Glutamatergic neuron (in vitro differentiated cells): ENCODE results near the gene FAM120AOS. TPM values are rescaled to one million over a fixed set of nuclear protein-coding genes. Genes with fewer than 3 reads are reported as not detected.

Experiments used
- DNase-seq: peaks from one replicate; pipeline ENCODE4 v3.0.0; 2022
- H3K27ac Mint-ChIP-seq: one replicate; pipeline ENCODE4 v1.8.0; 2020; ENCODE audit warnings: mild to moderate bottlenecking, mixed read lengths, inconsistent platforms; ENCODE audit not compliant: unreplicated experiment
- H3K27me3 Mint-ChIP-seq: one replicate; pipeline ENCODE4 v1.8.0; 2020; ENCODE audit warnings: mild to moderate bottlenecking, moderate library complexity, mixed read lengths, inconsistent platforms; ENCODE audit not compliant: unreplicated experiment
- H3K36me3 Mint-ChIP-seq: one replicate; pipeline ENCODE4 v1.8.0; 2020; ENCODE audit warnings: mild to moderate bottlenecking, mixed read lengths, inconsistent platforms; ENCODE audit not compliant: unreplicated experiment
- H3K4me1 Mint-ChIP-seq: one replicate; pipeline ENCODE4 v1.8.0; 2020; ENCODE audit warnings: mild to moderate bottlenecking, low read depth, mixed read lengths, inconsistent platforms; ENCODE audit not compliant: unreplicated experiment
- H3K4me3 Mint-ChIP-seq: one replicate; pipeline ENCODE4 v1.8.0; 2020; ENCODE audit warnings: mild to moderate bottlenecking, mixed read lengths, inconsistent platforms; ENCODE audit not compliant: unreplicated experiment
- H3K9me3 Mint-ChIP-seq: one replicate; pipeline ENCODE4 v1.8.0; 2020; ENCODE audit warnings: mild to moderate bottlenecking, moderate library complexity, mixed read lengths, inconsistent platforms; ENCODE audit not compliant: unreplicated experiment
- total RNA-seq: library from RNA; stranded (reverse); fragmentation: NEBNext Ultra II Directional; extraction: Animal tissue kit (Norgen Biotek cat#: 25700); gene quantifications from one replicate; pipeline ENCODE4 v1.2.1, GENCODE V29; 2021; ENCODE audit not compliant: unreplicated experiment
- TF ChIP-seq, protein P1 (sequence below): fragments of 200-600 bp; sonication (generic); IDR thresholded peaks from one replicate; pipeline ENCODE4 v1.5.0; 2021; ENCODE audit not compliant: partially characterized antibody, unreplicated experiment

The FAM120AOS gene
- total RNA-seq, 1 donor from 2014 or later = 24.2 TPM

DNA sequence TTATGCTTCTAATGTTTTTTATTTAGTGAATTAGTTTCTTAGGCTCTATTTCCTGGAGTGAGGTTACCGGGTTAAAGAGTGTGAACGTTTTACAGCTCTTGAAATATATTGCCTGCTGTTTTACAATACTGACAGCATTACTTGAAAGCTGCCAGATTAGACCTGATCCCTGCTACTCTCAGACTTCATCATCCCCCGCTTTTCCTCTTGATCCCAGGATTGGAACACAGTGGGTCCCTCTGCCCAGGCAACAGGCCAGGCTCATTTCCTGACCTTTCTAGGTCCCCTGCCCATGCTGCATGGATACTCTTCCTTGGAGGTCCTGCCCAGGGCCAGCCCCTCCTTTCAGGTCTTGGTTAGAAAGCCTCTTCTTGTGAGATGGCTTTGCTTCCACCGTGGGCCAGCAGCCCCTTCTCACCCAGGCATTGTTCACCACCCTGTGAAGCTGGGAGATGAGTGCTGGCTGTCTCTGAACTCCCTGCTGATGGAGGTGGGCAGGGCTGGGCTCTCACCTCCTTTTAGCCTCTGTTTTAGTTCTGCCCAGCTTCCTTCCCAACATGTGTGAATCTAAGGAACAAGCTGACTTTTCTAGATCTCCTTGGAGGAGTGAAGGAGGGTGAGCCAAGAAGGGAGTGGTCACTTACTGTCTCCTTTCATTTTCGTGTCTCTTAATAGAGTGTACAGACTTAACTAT is 15.5 kb upstream of the FAM120AOS start:
- Mint-ChIP-seq H3K27me3 (no peaks in the 10 kb centered on the region), H3K36me3 (no peaks in the 10 kb centered on the region), H3K4me3 (no peak overlapping the region), H3K9me3 (no peaks in the 10 kb centered on the region), H3K27ac (peak overlapping the region; percentile 65), H3K4me1 (peaks cover 14% of the 10 kb centered on the region)
- TF ChIP-seq, protein P1, sequence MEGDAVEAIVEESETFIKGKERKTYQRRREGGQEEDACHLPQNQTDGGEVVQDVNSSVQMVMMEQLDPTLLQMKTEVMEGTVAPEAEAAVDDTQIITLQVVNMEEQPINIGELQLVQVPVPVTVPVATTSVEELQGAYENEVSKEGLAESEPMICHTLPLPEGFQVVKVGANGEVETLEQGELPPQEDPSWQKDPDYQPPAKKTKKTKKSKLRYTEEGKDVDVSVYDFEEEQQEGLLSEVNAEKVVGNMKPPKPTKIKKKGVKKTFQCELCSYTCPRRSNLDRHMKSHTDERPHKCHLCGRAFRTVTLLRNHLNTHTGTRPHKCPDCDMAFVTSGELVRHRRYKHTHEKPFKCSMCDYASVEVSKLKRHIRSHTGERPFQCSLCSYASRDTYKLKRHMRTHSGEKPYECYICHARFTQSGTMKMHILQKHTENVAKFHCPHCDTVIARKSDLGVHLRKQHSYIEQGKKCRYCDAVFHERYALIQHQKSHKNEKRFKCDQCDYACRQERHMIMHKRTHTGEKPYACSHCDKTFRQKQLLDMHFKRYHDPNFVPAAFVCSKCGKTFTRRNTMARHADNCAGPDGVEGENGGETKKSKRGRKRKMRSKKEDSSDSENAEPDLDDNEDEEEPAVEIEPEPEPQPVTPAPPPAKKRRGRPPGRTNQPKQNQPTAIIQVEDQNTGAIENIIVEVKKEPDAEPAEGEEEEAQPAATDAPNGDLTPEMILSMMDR = no peak
- DNase-seq = no peak

DNA sequence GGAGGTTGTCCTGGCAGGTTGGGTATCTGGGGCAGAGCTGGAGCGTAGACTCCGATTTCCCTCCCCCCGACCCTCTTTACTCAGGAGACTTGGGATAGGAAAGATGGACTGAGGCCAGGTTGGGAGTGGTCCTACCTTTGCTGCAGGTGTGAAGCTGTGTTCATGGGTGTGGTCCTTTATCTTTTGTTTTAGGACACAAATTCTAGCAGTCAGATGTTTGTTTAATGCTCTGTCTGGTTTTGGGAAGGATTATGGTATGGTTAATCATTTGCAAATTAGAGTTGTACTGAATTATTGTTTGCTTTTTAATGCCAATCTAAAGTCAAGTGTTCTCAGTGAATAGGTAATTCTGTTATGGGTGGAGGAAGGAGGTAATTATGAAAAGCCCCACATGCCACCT is 14.1 kb upstream of the FAM120AOS start:
- TF ChIP-seq, protein P1 = no peak
- no peak for DNase-seq
- H3K27ac Mint-ChIP-seq = no peak overlapping the region
- peaks cover 15% of the 10 kb centered on the region for H3K4me1 Mint-ChIP-seq
- H3K36me3 Mint-ChIP-seq = no peaks in the 10 kb centered on the region
- H3K27me3 Mint-ChIP-seq = no peaks in the 10 kb centered on the region
- no peaks in the 10 kb centered on the region for H3K9me3 Mint-ChIP-seq
- no peak overlapping the region for H3K4me3 Mint-ChIP-seq

DNA sequence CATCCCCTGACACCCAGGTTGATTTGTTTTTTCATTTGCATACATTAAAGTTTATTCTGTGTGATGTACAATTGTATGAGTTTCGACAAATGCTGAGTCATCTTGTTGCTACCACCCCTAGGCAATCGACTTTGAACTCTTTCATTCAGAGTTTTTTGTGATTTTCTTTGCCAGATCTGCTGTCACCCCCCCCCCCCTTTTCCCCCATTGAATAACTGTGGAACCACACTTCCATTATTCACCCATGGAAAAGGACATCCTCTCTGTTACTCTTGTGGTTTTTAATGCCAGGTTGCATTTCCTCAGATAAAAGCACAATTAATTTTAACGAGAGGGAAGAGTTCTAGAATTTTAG is 13.7 kb upstream of the FAM120AOS start:
- H3K27ac Mint-ChIP-seq = no peak overlapping the region
- H3K9me3 Mint-ChIP-seq = no peaks in the 10 kb centered on the region
- H3K4me1 Mint-ChIP-seq = peaks cover 15% of the 10 kb centered on the region

DNA sequence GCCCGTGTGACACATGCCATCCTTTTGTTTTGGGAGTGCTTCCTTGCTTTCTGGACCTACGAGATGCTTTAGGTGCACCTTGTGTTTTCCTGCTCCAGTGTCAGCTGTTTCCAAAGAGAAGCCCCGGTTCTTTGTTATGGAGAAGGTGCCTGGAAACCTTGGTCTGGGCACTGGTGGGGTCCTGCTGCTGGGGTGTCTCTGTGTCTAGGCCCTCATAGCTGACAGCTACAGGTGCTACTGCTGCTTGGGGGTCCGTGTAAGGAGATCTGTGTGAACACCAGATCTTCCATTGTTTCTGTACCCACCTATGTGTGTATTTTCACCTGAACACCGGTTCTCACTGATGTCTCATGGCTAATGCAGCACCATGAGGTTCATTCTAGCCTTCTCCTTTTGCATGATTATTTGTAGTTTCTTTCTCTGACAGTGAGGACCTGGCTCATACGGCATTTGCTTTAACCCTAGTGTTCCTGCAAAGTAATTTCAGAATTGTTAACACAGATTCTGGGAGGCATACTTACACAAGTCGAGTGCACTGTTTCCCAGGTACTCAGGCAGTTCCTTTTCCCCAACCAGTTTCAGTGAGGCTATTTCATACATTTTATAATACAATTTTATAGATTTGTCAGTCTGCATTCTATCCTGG is 13.2 kb upstream of the FAM120AOS start:
- peaks cover 15% of the 10 kb centered on the region for H3K4me1 Mint-ChIP-seq

More for the DNA sequence above, 13.7 kb upstream of the FAM120AOS start:
- Mint-ChIP-seq H3K27me3 (no peaks in the 10 kb centered on the region), H3K4me3 (no peak overlapping the region), H3K36me3 (no peaks in the 10 kb centered on the region)
- DNase-seq = no peak
- TF ChIP-seq, protein P1 = no peak

More for the DNA sequence above, 13.2 kb upstream of the FAM120AOS start:
- Mint-ChIP-seq H3K27me3 (no peaks in the 10 kb centered on the region), H3K4me3 (no peak overlapping the region), H3K9me3 (no peaks in the 10 kb centered on the region), H3K27ac (no peak overlapping the region), H3K36me3 (no peaks in the 10 kb centered on the region)
- DNase-seq = no peak
- TF ChIP-seq, protein P1 = no peak
